ENCODE results near the gene SLC6A19.
"Not testable (repeated sequence)": the region's sequence is repeated elsewhere in the genome, so short reads cannot be mapped to it uniquely, and the experiment has no call there.

The SLC6A19 gene

GRCh38 chr5:1201327-1202025, at the start of gene SLC6A19:
Gene SLC6A19 (plus strand): TSS chr5:1201595. CDS start chr5:1201651, 56 bp downstream.
- DNase-seq, result no peak

- DNase-seq, result no peak
Measured at GRCh38 chr5:1152156-1152555, 49.2 kb upstream of the SLC6A19 start.

- DNase-seq, result no peak
Measured at GRCh38 chr5:1152771-1153282, 48.6 kb upstream of the SLC6A19 start.

- no peak for DNase-seq
Measured at GRCh38 chr5:1153428-1153827, 48.0 kb upstream of the SLC6A19 start.

- no peak for DNase-seq
Measured at GRCh38 chr5:1155191-1156032, 46.0 kb upstream of the SLC6A19 start.

- no peak for DNase-seq
Measured at GRCh38 chr5:1156033-1156753, 45.2 kb upstream of the SLC6A19 start.

GRCh38 chr5:1156754-1157460, 44.5 kb upstream of the SLC6A19 start:
- DNase-seq, result no peak

GRCh38 chr5:1157461-1157986, 43.9 kb upstream of the SLC6A19 start:
- not testable (repeated sequence) for DNase-seq

GRCh38 chr5:1158647-1159340, 42.6 kb upstream of the SLC6A19 start:
- DNase-seq, result no peak

GRCh38 chr5:1159341-1159675, 42.1 kb upstream of the SLC6A19 start:
- no peak for DNase-seq

- no peak for DNase-seq
Measured at GRCh38 chr5:1159774-1160406, 41.5 kb upstream of the SLC6A19 start.

- no peak for DNase-seq
Measured at GRCh38 chr5:1161108-1161832, 40.1 kb upstream of the SLC6A19 start.

- DNase-seq, result peak; percentile 79
Measured at GRCh38 chr5:1161833-1162229, 39.6 kb upstream of the SLC6A19 start.

GRCh38 chr5:1162276-1162675, 39.1 kb upstream of the SLC6A19 start:
- DNase-seq, result no peak

- no peak for DNase-seq
Measured at GRCh38 chr5:1162751-1163150, 38.6 kb upstream of the SLC6A19 start.

GRCh38 chr5:1163366-1163765, 38.0 kb upstream of the SLC6A19 start:
- no peak for DNase-seq

GRCh38 chr5:1163879-1164278, 37.5 kb upstream of the SLC6A19 start:
- DNase-seq, result no peak

GRCh38 chr5:1164696-1165630, 36.4 kb upstream of the SLC6A19 start:
- no peak for DNase-seq

GRCh38 chr5:1165864-1166263, 35.5 kb upstream of the SLC6A19 start:
- no peak for DNase-seq

Measured in femur (tissue), 1 donor.